Lung (tissue), 12 donors: ENCODE measurements around the gene DDX41. TPM values are rescaled to one million over a fixed set of nuclear protein-coding genes. Genes with fewer than 3 reads are reported as not detected.

Source experiments
- ATAC-seq: fragments of 200-7000 bp; cut with Tn5 transposase; one replicate; pipeline ENCODE4 v1.9.1; 2020; ENCODE audit warnings: moderate number of reproducible peaks; ENCODE audit not compliant: insufficient read depth, low FRiP score
- DNase-seq, 3 donors: peaks; one replicate each; pipeline ENCODE4 v3.0.0-alpha.2; 2013 to 2017
- H3K27ac ChIP-seq, 2 donors: one replicate each; pipeline ENCODE4 v1.5.1; 2013; ENCODE audit warnings: mild to moderate bottlenecking in 2 of 2, moderate library complexity in 2 of 2, control low read depth in 1 of 2, inconsistent platforms in 1 of 2, low read depth in 1 of 2, low read length in 1 of 2
- H3K27me3 ChIP-seq, 3 donors: one replicate each; pipeline ENCODE4 v1.5.1; 2013; ENCODE audit warnings: low read length in 2 of 3; ENCODE audit not compliant: control insufficient read depth in 3 of 3, insufficient read depth in 3 of 3
- H3K36me3 ChIP-seq, 4 donors: one replicate each; pipeline ENCODE4 v1.5.1; 2013; ENCODE audit warnings: low read length in 4 of 4, mild to moderate bottlenecking in 1 of 4, moderate library complexity in 1 of 4; ENCODE audit not compliant: control insufficient read depth in 4 of 4, insufficient read depth in 4 of 4
- H3K4me1 ChIP-seq, 5 donors: one replicate each; pipeline ENCODE4 v1.5.1; 2013; ENCODE audit warnings: low read length in 5 of 5, mild to moderate bottlenecking in 2 of 5, moderate library complexity in 1 of 5; ENCODE audit not compliant: control insufficient read depth in 5 of 5, insufficient read depth in 5 of 5
- H3K4me3 ChIP-seq: one replicate; pipeline ENCODE4 v1.5.1; 2013; ENCODE audit warnings: mild to moderate bottlenecking, control low read depth, moderate library complexity
- H3K9ac ChIP-seq, 2 donors: one replicate each; pipeline ENCODE4 v1.5.1; 2013; ENCODE audit warnings: low read length in 2 of 2, control low read depth in 1 of 2; ENCODE audit not compliant: insufficient read depth in 1 of 2
- H3K9me3 ChIP-seq, 4 donors: one replicate each; pipeline ENCODE4 v1.5.1; 2013; ENCODE audit warnings: low read length in 3 of 4, mild to moderate bottlenecking in 1 of 4, moderate library complexity in 1 of 4; ENCODE audit not compliant: control insufficient read depth in 4 of 4, insufficient read depth in 3 of 4
- WGBS, 2 donors: extraction: QIAGEN DNeasy Blood & Tissue Kit; methylation state at CpG; one replicate each; pipeline ENCODE4 v1.1.7; 2013; 5-methylcytosine and 5-hydroxymethylcytosine counted together
- polyA plus RNA-seq, 2 donors: library from polyadenylated mRNA; stranded (reverse); fragments of 200-250 nt; gene quantifications; one replicate each; pipeline ENCODE4 v1.2.1, GENCODE V29; 2013
- total RNA-seq, 2 donors: library from RNA; depleted of rRNA in 1 of 2; stranded (reverse); fragments of >200 nt in 1 of 2; gene quantifications; one replicate each; pipeline ENCODE4 v1.2.1, GENCODE V29; 2014 to 2021
- TF ChIP-seq, protein P1 (sequence below): IDR thresholded peaks from 2 replicates; pipeline ENCODE4 v1.5.1; 2012; ENCODE audit warnings: mild to moderate bottlenecking; ENCODE audit errors: control extremely low read depth, extremely low read depth
- donor health status: control.
- donor health status: control.
- donor health status: Bipolar disorder and iron deficiency.
- donor health status: healthy.
- donor health status: DM: yes; HTN: yes; CAD: no.

The DDX41 gene
- total and polyA plus RNA-seq, 4 donors, result 63.2 to 110 (median 73.6) TPM

DNA sequence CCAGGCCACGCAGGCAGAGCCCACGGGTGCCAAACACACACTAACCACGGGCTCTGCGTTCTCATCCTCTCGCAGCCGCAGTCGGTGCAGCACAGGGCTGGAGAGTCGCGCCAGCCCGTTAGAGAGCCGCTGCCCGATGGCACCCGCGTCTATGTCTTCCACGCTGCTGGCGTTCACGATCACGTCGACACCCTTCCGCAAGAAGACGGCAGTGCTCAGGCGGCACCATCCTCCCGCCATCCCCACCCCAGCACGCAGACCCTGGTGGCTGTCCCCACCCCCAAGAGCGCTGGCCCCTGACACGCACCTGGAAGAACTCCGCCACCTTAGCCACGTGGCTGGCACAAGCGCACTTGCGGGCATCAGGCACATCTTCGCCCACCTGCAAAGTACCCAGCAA, 49.3 kb downstream of the DDX41 start:
- DNase-seq (no peak), ATAC-seq (no peak)
- Histone ChIP-seq H3K4me3 (no peak overlapping the region), H3K4me1 (peaks cover 0 to 25% (median 10%) of the 10 kb centered on the region in 5 donors), H3K36me3 (peaks cover 0 to 36% (median 21%) of the 10 kb centered on the region in 4 donors), H3K27ac (no peak overlapping the region), H3K27me3 (no peaks in the 10 kb centered on the region), H3K9me3 (peaks cover 0 to 4% (median 0%) of the 10 kb centered on the region in 4 donors), H3K9ac (no peak overlapping the region)
- TF ChIP-seq, protein P1, sequence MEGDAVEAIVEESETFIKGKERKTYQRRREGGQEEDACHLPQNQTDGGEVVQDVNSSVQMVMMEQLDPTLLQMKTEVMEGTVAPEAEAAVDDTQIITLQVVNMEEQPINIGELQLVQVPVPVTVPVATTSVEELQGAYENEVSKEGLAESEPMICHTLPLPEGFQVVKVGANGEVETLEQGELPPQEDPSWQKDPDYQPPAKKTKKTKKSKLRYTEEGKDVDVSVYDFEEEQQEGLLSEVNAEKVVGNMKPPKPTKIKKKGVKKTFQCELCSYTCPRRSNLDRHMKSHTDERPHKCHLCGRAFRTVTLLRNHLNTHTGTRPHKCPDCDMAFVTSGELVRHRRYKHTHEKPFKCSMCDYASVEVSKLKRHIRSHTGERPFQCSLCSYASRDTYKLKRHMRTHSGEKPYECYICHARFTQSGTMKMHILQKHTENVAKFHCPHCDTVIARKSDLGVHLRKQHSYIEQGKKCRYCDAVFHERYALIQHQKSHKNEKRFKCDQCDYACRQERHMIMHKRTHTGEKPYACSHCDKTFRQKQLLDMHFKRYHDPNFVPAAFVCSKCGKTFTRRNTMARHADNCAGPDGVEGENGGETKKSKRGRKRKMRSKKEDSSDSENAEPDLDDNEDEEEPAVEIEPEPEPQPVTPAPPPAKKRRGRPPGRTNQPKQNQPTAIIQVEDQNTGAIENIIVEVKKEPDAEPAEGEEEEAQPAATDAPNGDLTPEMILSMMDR, result no peak
- WGBS, 2 donors, result 94 to 97% methylated on average over 31 of the region's 31 CpGs

DNA sequence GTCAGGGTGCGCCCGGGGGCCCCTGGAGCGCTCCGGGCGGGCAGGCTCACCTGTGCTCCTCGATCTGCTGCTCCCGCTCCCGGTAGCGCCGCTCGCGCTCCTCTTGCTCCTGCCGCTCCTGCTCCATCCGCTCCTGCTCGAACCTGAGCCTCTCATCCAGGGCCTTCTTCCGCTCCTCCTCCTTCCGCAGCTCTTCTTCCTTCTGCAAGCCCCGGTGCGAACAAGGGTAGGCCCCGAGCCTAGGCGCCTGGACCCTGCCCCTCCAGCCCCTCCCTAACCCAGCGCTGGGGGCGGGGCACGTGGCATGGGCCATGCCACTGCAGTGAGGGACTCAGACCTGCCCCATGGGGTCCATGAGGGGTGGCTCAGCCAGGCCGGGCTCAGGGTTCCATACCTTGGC, 49.9 kb downstream of the DDX41 start:
- peaks cover 0 to 36% (median 21%) of the 10 kb centered on the region in 4 donors for H3K36me3 ChIP-seq
- H3K9ac ChIP-seq, result no peak overlapping the region
- no peak overlapping the region for H3K4me3 ChIP-seq
- DNase-seq (no peak), ATAC-seq (no peak)
- H3K9me3 ChIP-seq, result peaks cover 0 to 4% (median 0%) of the 10 kb centered on the region in 4 donors
- WGBS, 2 donors, result 95 to 98% methylated on average over 25 of the region's 25 CpGs
- TF ChIP-seq, protein P1, result no peak
- H3K27me3 ChIP-seq, result no peaks in the 10 kb centered on the region
- no peak overlapping the region for H3K27ac ChIP-seq
- H3K4me1 ChIP-seq, result peaks cover 0 to 20% (median 6%) of the 10 kb centered on the region in 5 donors

DNA sequence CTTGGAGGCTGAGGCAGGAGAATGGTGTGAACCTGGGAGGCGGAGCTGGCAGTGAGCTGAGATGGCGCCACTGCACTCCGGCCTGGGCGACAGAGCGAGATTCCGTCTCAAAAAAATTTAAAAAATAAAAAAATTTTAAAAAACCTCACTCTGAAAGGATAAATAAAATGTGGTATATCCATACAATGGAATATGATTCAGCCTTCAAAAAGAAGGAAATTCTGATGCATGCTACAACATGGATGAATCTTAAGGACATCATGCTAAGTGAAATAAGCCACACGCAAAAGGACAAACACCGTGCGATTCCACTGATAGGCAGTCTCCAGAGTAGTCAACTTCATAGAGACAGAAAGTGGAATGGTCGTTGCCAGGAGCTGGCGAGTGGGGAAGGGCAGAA, 51.7 kb downstream of the DDX41 start:
- ATAC-seq, result no peak
- TF ChIP-seq, protein P1, result no peak
- no peak for DNase-seq
- Histone ChIP-seq H3K27ac (no peak overlapping the region), H3K36me3 (peaks cover 0 to 30% (median 23%) of the 10 kb centered on the region in 4 donors), H3K4me1 (peaks cover 0 to 7% (median 3%) of the 10 kb centered on the region in 5 donors), H3K9ac (no peak overlapping the region), H3K9me3 (peaks cover 0 to 4% (median 0%) of the 10 kb centered on the region in 4 donors), H3K4me3 (no peak overlapping the region), H3K27me3 (no peaks in the 10 kb centered on the region)
- 94 to 97% methylated on average over 11 of the region's 11 CpGs for WGBS, 2 donors
